HG02759 (cell line): Measurements from ENCODE around the gene TMPO.
A peak's percentile ranks its signal among the peaks of the same experiment; 100 is the strongest.
"Not testable (repeated sequence)": the region's sequence is repeated elsewhere in the genome, so short reads cannot be mapped to it uniquely, and the experiment has no call there.

ENCODE experiments used
- ATAC-seq: cut with Tn5 transposase; IDR thresholded peaks from one replicate; pipeline ENCODE4 v1.9.1; 2021; ENCODE audit warnings: mild to moderate bottlenecking, moderate library complexity; ENCODE audit not compliant: unreplicated experiment

The TMPO gene

GRCh38 chr12:98515287-98516110 is at the start of gene TMPO:
TSS of gene TMPO (plus strand) at chr12:98515590. CDS start at chr12:98515868, 278 bp downstream.
- ATAC-seq: peak; percentile 85

- ATAC-seq: no peak
Measured at GRCh38 chr12:98465950-98466602, 49.3 kb upstream of the TMPO start.

GRCh38 chr12:98466640-98467400 is 48.6 kb upstream of the TMPO start:
- ATAC-seq: no peak

GRCh38 chr12:98469109-98469508 is 46.3 kb upstream of the TMPO start:
- no peak for ATAC-seq

- peak; percentile 49 for ATAC-seq
Measured at GRCh38 chr12:98470469-98471082, 44.8 kb upstream of the TMPO start.

- peak; percentile 15 for ATAC-seq
Measured at GRCh38 chr12:98471085-98471484, 44.3 kb upstream of the TMPO start.

- ATAC-seq: no peak
Measured at GRCh38 chr12:98475565-98475908, 39.9 kb upstream of the TMPO start.

GRCh38 chr12:98478606-98479005 is 36.8 kb upstream of the TMPO start:
- no peak for ATAC-seq

- no peak for ATAC-seq
Measured at GRCh38 chr12:98483621-98484503, 31.5 kb upstream of the TMPO start.

GRCh38 chr12:98485792-98486340 is 29.5 kb upstream of the TMPO start:
- no peak for ATAC-seq

GRCh38 chr12:98488416-98488815 is 27.0 kb upstream of the TMPO start:
- not testable (repeated sequence) for ATAC-seq

GRCh38 chr12:98489176-98489575 is 26.2 kb upstream of the TMPO start:
- ATAC-seq: no peak

- peak; percentile 94 for ATAC-seq
Measured at GRCh38 chr12:98490501-98491453, 24.6 kb upstream of the TMPO start.

GRCh38 chr12:98492580-98493140 is 22.7 kb upstream of the TMPO start:
- no peak for ATAC-seq

- not testable (repeated sequence) for ATAC-seq
Measured at GRCh38 chr12:98501266-98501629, 14.1 kb upstream of the TMPO start.

GRCh38 chr12:98503342-98503591 is 12.1 kb upstream of the TMPO start:
- peak; percentile 57 for ATAC-seq

GRCh38 chr12:98503592-98504367 is 11.6 kb upstream of the TMPO start:
- peak; percentile 79 for ATAC-seq

- peak; percentile 15 for ATAC-seq
Measured at GRCh38 chr12:98504368-98504617, 11.1 kb upstream of the TMPO start.
